ENCODE measurements around the gene BACH1.

Gene BACH1

DNA sequence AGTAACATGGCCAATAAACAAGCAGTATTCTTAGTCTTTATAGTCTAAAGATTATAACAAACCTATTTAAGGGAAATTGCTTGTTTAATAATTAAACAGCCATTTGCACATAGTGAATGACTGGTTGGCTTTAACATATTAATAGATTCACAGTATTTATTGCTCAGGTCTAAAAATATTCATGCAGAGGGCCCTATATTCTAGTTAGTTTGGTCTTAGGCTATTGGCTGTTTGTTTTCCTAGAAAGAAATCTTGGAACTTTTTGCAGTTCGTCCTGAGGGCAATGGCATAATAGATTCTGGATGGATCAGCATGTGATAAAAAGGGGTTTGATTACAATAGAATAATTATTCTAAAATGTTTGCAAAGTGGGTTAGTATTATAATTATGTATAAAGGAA, 34.7 kb downstream of the BACH1 start:
- H3K4me3 ChIP-seq = no peak overlapping the region
- TF ChIP-seq, protein P1, sequence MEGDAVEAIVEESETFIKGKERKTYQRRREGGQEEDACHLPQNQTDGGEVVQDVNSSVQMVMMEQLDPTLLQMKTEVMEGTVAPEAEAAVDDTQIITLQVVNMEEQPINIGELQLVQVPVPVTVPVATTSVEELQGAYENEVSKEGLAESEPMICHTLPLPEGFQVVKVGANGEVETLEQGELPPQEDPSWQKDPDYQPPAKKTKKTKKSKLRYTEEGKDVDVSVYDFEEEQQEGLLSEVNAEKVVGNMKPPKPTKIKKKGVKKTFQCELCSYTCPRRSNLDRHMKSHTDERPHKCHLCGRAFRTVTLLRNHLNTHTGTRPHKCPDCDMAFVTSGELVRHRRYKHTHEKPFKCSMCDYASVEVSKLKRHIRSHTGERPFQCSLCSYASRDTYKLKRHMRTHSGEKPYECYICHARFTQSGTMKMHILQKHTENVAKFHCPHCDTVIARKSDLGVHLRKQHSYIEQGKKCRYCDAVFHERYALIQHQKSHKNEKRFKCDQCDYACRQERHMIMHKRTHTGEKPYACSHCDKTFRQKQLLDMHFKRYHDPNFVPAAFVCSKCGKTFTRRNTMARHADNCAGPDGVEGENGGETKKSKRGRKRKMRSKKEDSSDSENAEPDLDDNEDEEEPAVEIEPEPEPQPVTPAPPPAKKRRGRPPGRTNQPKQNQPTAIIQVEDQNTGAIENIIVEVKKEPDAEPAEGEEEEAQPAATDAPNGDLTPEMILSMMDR (IDR thresholded peaks at IDR 0.05) = no peak
- DNase-seq (ENCODE audit: low spot score) = no peak
- H3K27ac ChIP-seq = peak overlapping the region in 1 of 2 donors; percentile 66

DNA sequence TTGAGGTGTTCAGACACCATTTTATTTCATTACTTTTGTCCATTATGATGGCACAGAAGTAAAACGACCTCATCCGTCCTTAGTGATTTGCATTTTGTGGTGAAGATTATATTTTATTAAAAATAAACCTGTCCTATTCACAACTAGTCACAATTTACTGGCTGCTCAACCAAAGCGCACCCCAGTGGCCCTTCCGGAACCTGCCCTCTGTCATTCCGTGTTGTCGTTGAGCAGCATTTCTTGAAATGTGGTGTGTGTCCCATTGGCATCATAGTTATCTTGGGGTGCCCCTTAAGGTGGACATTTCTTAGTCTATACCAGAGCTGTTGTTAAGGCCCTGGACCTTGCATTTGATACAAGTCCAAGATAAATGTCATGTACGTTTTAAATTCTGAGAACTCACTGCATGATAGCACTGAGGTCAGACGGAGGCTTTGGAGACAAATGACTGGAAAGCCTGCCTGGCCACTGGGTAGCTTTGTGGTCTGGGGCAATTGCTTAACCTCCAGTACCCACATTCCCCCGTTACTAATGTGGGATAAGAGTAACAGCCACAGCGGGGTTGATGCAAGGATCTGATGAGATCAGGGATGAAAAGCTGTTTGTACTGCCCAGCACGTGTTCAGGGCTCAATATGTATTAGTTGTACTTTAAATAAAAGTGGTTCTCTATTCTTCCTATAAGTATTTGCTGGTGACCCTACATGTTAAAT, 36.2 kb downstream of the BACH1 start:
- DNase-seq (ENCODE audit: low spot score) = no peak
- peak overlapping the region; percentile 18 to 43 for H3K27ac ChIP-seq
- no peak overlapping the region for H3K4me3 ChIP-seq
- TF ChIP-seq, protein P1 (IDR thresholded peaks at IDR 0.05) = no peak

DNA sequence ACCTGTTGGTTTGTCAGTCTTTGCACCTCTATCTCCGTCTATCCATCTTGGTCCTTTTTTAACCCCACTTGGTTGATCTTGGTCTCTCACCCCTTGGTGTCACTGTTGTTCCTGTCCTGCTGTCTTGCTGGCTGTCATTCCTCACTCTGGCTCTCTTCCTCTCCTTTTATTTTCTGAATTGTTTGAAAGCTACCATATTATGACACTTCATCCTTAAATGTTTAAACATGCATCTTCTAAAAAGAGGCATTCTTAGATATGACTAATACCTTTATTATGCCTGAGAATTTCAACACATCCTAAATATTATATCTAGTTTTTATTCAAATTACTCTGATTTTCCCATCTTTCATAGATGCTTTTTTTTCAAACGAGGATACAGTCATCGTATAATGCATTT, 37.0 kb downstream of the BACH1 start:
- no peak for DNase-seq (ENCODE audit: low spot score)
- Histone ChIP-seq H3K27ac (no peak overlapping the region), H3K4me3 (no peak overlapping the region)
- TF ChIP-seq, protein P1 (IDR thresholded peaks at IDR 0.05) = no peak

DNA sequence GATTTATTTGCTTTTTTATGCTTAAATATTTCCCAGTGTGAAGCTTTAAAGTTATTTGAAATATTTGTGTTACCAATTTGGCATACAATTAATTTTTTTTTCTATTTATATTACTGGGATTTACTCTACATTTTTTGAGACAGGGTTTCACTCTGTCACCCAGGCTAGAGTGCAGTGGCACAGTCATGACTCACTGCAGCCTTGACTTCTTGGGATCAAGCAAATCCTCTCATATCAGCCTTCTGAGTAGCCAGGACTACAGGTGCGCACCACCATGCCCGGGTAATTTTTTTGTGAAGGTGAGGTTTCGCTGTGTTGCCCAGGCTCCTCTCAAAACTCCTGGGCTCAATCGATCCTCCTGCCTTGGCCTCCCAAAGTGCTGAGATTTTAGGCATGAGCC, 39.5 kb downstream of the BACH1 start:
- TF ChIP-seq, protein P1 (IDR thresholded peaks at IDR 0.05) = no peak
- DNase-seq (ENCODE audit: low spot score) = no peak
- Histone ChIP-seq H3K27ac (no peak overlapping the region), H3K4me3 (no peak overlapping the region)

DNA sequence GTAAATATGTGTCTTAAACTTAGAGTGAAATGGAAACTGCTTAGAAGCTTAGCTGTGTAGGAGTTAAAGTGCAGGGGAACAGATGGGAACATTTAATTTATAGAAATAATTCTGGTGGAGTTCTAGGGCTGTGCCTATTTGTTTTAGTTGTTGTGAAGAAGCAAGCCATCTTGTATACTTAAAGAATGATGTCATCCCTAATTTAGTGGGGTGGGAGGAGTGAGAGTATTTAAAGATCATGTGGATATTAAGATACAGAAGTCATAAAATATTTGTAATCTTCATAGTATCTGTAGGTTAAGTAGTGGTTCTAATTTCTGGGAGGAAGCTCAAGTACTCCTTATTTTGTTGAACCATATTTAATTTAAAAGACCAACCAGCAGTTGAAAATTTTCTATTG, 41.5 kb downstream of the BACH1 start:
- Histone ChIP-seq H3K27ac (no peak overlapping the region), H3K4me3 (no peak overlapping the region)
- DNase-seq (ENCODE audit: low spot score) = no peak
- TF ChIP-seq, protein P1 (IDR thresholded peaks at IDR 0.05) = no peak

DNA sequence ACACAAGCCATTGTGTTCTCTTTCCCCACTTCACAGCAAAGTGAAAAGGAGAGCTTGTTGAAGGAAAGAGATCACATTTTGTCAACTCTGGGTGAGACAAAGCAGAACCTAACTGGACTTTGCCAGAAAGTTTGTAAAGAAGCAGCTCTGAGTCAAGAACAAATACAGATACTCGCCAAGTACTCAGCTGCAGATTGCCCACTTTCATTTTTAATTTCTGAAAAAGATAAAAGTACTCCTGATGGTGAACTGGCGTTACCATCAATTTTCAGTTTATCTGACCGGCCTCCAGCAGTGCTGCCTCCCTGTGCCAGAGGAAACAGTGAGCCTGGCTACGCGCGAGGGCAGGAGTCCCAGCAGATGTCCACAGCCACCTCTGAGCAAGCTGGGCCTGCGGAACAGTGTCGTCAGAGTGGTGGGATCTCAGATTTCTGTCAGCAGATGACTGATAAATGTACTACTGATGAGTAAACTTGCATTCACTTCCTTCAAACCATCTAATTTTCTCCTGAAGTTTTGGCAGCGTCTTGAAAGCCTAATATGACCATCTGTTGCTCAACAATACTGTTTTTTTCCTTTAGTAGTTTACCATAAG, 43.7 kb downstream of the BACH1 start:
- Histone ChIP-seq H3K27ac (peak overlapping the region; percentile 75 to 77), H3K4me3 (peak overlapping the region; percentile 41)
- DNase-seq (ENCODE audit: low spot score) = peak; percentile 89
- TF ChIP-seq, protein P1 (IDR thresholded peaks at IDR 0.05) = no peak

DNA sequence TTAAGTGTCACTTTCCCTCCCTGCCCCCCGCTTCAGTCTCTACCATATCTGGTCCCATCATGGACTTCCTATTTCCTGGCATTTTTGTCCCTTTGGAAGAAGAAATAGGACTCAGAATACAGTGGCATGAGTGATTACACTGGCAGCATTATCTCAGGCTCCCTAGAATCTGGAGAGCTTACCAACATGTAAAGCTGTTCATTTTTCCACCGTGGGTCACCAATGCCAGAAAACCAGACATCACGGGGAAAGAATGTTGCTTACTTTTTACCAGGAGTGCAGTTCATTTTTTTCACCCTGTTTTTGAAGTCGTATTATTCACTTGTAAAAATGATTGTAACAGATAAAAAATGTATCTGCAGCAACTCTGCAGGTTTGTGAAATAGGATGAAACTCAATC, 44.8 kb downstream of the BACH1 start:
- Histone ChIP-seq H3K27ac (peak overlapping the region; percentile 75 to 77), H3K4me3 (no peak overlapping the region)
- TF ChIP-seq, protein P1 (IDR thresholded peaks at IDR 0.05) = no peak
- DNase-seq (ENCODE audit: low spot score) = no peak

Data from coronary artery (tissue), 2 donors.